A673 (cell line): ENCODE measurements around the gene PDE8A. TPM values are rescaled to one million over a fixed set of nuclear protein-coding genes. Genes with fewer than 3 reads are reported as not detected.

Source experiments
- BruUV-seq: library from RNA; stranded (reverse); fragments of 400-500 nt; replicated peaks from 2 replicates; lab custom pipeline; 2021; lab: Mats Ljungman, UMichigan
- CTCF ChIA-PET: fragments of 300-600 bp; sonication (Branson Sonifier 250); formaldehyde crosslinking; loops from one replicate; lab custom pipeline; 2022; ENCODE audit warnings: antibody characterized with exemption; lab: Charles Lee
- POLR2A ChIA-PET: fragments of 300-600 bp; sonication (Branson Sonifier 250); formaldehyde crosslinking; loops from one replicate; lab custom pipeline; 2022; ENCODE audit warnings: antibody characterized with exemption; ENCODE audit not compliant: low non-redundant PET; lab: Charles Lee
- DNase-seq: peaks from one replicate; pipeline ENCODE4 v3.0.0-alpha.2; 2015; ENCODE audit warnings: low spot score
- H3K27ac ChIP-seq: fragments of 200-600 bp; sonication (generic); 2 replicates; pipeline ENCODE4 v1.5.1; 2016; ENCODE audit warnings: mixed run types, low read depth, mild to moderate bottlenecking, mixed read lengths, antibody characterized with exemption, low read length; ENCODE audit not compliant: poor library complexity, severe bottlenecking
- H3K27me3 ChIP-seq: fragments of 200-600 bp; sonication (generic); replicated peaks from 2 replicates; pipeline ENCODE4 v1.6.1; 2017; ENCODE audit warnings: mixed run types, low read depth, mild to moderate bottlenecking, mixed read lengths, antibody characterized with exemption, low read length; ENCODE audit not compliant: insufficient read depth, poor library complexity
- H3K36me3 ChIP-seq: fragments of 200-600 bp; sonication (generic); 2 replicates; pipeline ENCODE4 v1.6.1; 2016; ENCODE audit warnings: mixed run types, mild to moderate bottlenecking, mixed read lengths, antibody characterized with exemption, low read length; ENCODE audit not compliant: insufficient read depth, poor library complexity, severe bottlenecking
- H3K4me1 ChIP-seq: fragments of 200-600 bp; sonication (generic); 2 replicates; pipeline ENCODE4 v1.6.1; 2017; ENCODE audit warnings: mixed run types, mild to moderate bottlenecking, mixed read lengths, antibody characterized with exemption, low read length; ENCODE audit not compliant: insufficient read depth, poor library complexity, severe bottlenecking
- H3K4me3 ChIP-seq: fragments of 200-600 bp; sonication (generic); 2 replicates; pipeline ENCODE4 v1.5.1; 2016; ENCODE audit warnings: low read depth, mixed run types, mild to moderate bottlenecking, mixed read lengths, low read length; ENCODE audit not compliant: poor library complexity, severe bottlenecking
- H3K9me3 ChIP-seq: fragments of 200-600 bp; sonication (generic); 2 replicates; pipeline ENCODE4 v1.6.1; 2016; ENCODE audit warnings: mixed run types, low read depth, mild to moderate bottlenecking, mixed read lengths, antibody characterized with exemption, low read length; ENCODE audit not compliant: poor library complexity, severe bottlenecking
- EZH2 ChIP-seq: fragments of 200-600 bp; sonication (generic); IDR thresholded peaks from 2 replicates; pipeline ENCODE4 v1.6.1; 2017; ENCODE audit warnings: borderline replicate concordance, low read depth, mild to moderate bottlenecking, mixed read lengths, antibody characterized with exemption, low read length; ENCODE audit not compliant: poor library complexity, severe bottlenecking
- intact Hi-C: fragments of 100-400 bp; cut with micrococcal nuclease; formaldehyde crosslinking; loops from one replicate; pipeline ENCODE4 v1.10.0; 2022; ENCODE audit not compliant: unreplicated experiment
- total RNA-seq: library from RNA; stranded (reverse); gene quantifications from 2 replicates; pipeline ENCODE4 v1.2.3, GENCODE V29; 2021
- TF ChIP-seq, protein P1 (sequence below): fragments of 300-800, 200-600 bp; sonication (generic); conservative IDR thresholded peaks from 2 replicates; pipeline ENCODE4 v1.5.1; 2017; ENCODE audit warnings: low read depth, mild to moderate bottlenecking, antibody characterized with exemption, low read length, moderate library complexity, mixed read lengths

PDE8A gene
- total RNA-seq, 1 experiment from 2014 or later = 80.7 TPM

GRCh38 chr15:85114886-85115285 lies 133.2 kb downstream of the PDE8A start:
- Histone ChIP-seq H3K36me3 (peaks cover 27% of the 10 kb centered on the region), H3K4me3 (no peak overlapping the region), H3K9me3 (no peaks in the 10 kb centered on the region), H3K27me3 (no peaks in the 10 kb centered on the region), H3K27ac (no peak overlapping the region), H3K4me1 (no peaks in the 10 kb centered on the region)
- DNase-seq = no peak
- TF ChIP-seq, protein P1, sequence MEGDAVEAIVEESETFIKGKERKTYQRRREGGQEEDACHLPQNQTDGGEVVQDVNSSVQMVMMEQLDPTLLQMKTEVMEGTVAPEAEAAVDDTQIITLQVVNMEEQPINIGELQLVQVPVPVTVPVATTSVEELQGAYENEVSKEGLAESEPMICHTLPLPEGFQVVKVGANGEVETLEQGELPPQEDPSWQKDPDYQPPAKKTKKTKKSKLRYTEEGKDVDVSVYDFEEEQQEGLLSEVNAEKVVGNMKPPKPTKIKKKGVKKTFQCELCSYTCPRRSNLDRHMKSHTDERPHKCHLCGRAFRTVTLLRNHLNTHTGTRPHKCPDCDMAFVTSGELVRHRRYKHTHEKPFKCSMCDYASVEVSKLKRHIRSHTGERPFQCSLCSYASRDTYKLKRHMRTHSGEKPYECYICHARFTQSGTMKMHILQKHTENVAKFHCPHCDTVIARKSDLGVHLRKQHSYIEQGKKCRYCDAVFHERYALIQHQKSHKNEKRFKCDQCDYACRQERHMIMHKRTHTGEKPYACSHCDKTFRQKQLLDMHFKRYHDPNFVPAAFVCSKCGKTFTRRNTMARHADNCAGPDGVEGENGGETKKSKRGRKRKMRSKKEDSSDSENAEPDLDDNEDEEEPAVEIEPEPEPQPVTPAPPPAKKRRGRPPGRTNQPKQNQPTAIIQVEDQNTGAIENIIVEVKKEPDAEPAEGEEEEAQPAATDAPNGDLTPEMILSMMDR = no peak
- no peak for TF ChIP-seq EZH2
- no TSS peak for BruUV-seq
- intact Hi-C loops = no loop called here
- ChIA-PET POLR2A (no interaction called here), CTCF (no interaction called here)

DNA sequence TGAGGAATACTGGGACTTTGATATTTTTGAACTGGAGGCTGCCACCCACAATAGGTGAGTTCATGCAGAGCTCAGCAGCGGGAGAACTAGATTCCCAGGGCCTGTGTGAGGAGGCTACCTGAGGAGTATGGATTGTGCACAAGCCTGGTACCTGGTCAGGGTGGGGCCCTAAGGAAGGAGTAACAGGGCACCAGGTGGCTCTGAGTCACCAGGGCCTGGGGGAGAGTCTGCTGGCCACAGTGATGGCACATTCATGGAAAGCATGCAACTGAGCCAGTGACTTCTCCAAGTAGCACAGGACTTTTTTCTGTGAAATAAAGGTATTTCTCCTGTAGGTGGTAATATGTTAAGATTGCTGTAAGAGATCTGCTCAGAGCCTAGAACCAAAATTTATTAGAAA lies 134.4 kb downstream of the PDE8A start:
- DNase-seq = no peak
- no TSS peak for BruUV-seq
- TF ChIP-seq EZH2 = no peak
- TF ChIP-seq, protein P1 = no peak
- Histone ChIP-seq H3K4me1 (no peaks in the 10 kb centered on the region), H3K27ac (no peak overlapping the region), H3K9me3 (no peaks in the 10 kb centered on the region), H3K4me3 (no peak overlapping the region), H3K27me3 (no peaks in the 10 kb centered on the region), H3K36me3 (peaks cover 28% of the 10 kb centered on the region)
- ChIA-PET CTCF (no interaction called here), POLR2A (no interaction called here)
- intact Hi-C loops = no loop called here

- no TSS peak for BruUV-seq
- TF ChIP-seq, protein P1 = no peak
- TF ChIP-seq EZH2 = no peak
- intact Hi-C loops = no loop called here
- no peak overlapping the region for H3K4me3 ChIP-seq
- peaks cover 32% of the 10 kb centered on the region for H3K36me3 ChIP-seq
- no peaks in the 10 kb centered on the region for H3K9me3 ChIP-seq
- POLR2A ChIA-PET = no interaction called here
- DNase-seq = no peak
- H3K27ac ChIP-seq = no peak overlapping the region
- CTCF ChIA-PET = no interaction called here
- H3K27me3 ChIP-seq = no peaks in the 10 kb centered on the region
- H3K4me1 ChIP-seq = no peaks in the 10 kb centered on the region
Measured at GRCh38 chr15:85116494-85116893, 134.8 kb downstream of the PDE8A start.
